ENCODE data around the gene BMPR1A.

DNA sequence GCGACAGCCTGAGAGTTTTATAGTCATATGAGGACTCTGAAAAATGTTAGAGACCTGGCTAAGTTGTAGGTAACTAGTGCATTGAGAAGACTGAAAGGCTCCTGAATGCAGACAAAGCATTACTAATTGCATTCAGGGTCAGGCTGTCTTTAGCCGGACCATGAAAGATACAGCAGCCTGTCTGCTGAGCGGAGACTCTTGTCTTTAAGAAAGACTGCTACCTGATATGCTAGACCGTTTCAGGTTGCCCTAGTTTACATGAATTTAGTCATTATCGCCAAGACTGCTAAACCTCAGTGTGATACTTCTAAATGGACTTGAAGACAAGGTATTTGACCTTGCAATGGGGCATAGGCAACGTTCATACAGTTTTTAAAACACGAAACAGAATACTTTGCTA, 81.2 kb downstream of the BMPR1A start:
- TF ChIP-seq, protein P1, sequence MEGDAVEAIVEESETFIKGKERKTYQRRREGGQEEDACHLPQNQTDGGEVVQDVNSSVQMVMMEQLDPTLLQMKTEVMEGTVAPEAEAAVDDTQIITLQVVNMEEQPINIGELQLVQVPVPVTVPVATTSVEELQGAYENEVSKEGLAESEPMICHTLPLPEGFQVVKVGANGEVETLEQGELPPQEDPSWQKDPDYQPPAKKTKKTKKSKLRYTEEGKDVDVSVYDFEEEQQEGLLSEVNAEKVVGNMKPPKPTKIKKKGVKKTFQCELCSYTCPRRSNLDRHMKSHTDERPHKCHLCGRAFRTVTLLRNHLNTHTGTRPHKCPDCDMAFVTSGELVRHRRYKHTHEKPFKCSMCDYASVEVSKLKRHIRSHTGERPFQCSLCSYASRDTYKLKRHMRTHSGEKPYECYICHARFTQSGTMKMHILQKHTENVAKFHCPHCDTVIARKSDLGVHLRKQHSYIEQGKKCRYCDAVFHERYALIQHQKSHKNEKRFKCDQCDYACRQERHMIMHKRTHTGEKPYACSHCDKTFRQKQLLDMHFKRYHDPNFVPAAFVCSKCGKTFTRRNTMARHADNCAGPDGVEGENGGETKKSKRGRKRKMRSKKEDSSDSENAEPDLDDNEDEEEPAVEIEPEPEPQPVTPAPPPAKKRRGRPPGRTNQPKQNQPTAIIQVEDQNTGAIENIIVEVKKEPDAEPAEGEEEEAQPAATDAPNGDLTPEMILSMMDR (optimal IDR thresholded peaks at IDR 0.05 in 1 of 3, IDR thresholded peaks at IDR 0.05 in 1 of 3, conservative IDR thresholded peaks at IDR 0.05 in 1 of 3; ENCODE audit: extremely low read depth in 1 of 3, insufficient read depth in 2 of 3, low read length in 3 of 3): no peak
- TF ChIP-seq EZH2 (IDR thresholded peaks at IDR 0.05; ENCODE audit: low read length): no peak
